NT2/D1 (cell line): ENCODE data around the gene PHTF2.

Experiments
- DNase-seq: peaks from one replicate; pipeline ENCODE4 v3.0.0-alpha.2; 2011; ENCODE audit warnings: low read depth, low spot score
- H3K27me3 ChIP-seq: 2 replicates; pipeline ENCODE4 v1.6.0; 2011; ENCODE audit warnings: mild to moderate bottlenecking; ENCODE audit not compliant: insufficient read length, insufficient read depth
- H3K36me3 ChIP-seq: 2 replicates; pipeline ENCODE4 v1.6.1; 2011; ENCODE audit warnings: mild to moderate bottlenecking, low read length, mixed read lengths; ENCODE audit not compliant: insufficient read depth, insufficient read length
- H3K4me1 ChIP-seq: 2 replicates; pipeline ENCODE4 v1.5.1; 2011; ENCODE audit not compliant: insufficient read depth, insufficient read length
- H3K4me3 ChIP-seq: 2 replicates; pipeline ENCODE4 v1.5.1; 2011; ENCODE audit warnings: low read depth; ENCODE audit not compliant: insufficient read length
- H3K9ac ChIP-seq: 2 replicates; pipeline ENCODE4 v1.6.0; 2011; ENCODE audit warnings: low read depth; ENCODE audit not compliant: insufficient read length
- H3K9me3 ChIP-seq: 2 replicates; pipeline ENCODE4 v1.5.1; 2011; ENCODE audit warnings: mild to moderate bottlenecking, low read length; ENCODE audit not compliant: insufficient read depth
- SUZ12 ChIP-seq: IDR thresholded peaks from 2 replicates; pipeline ENCODE4 v1.6.1; 2011; ENCODE audit not compliant: insufficient read length, insufficient read depth; ENCODE audit errors: extremely low read depth
- YY1 ChIP-seq: IDR thresholded peaks from 2 replicates; pipeline ENCODE4 v1.6.1; 2011; ENCODE audit not compliant: insufficient read length, insufficient read depth
- ZNF274 ChIP-seq: IDR thresholded peaks from 2 replicates; pipeline ENCODE4 v1.6.1; 2011; ENCODE audit warnings: mild to moderate bottlenecking, low read depth, low read length

The PHTF2 gene

DNA sequence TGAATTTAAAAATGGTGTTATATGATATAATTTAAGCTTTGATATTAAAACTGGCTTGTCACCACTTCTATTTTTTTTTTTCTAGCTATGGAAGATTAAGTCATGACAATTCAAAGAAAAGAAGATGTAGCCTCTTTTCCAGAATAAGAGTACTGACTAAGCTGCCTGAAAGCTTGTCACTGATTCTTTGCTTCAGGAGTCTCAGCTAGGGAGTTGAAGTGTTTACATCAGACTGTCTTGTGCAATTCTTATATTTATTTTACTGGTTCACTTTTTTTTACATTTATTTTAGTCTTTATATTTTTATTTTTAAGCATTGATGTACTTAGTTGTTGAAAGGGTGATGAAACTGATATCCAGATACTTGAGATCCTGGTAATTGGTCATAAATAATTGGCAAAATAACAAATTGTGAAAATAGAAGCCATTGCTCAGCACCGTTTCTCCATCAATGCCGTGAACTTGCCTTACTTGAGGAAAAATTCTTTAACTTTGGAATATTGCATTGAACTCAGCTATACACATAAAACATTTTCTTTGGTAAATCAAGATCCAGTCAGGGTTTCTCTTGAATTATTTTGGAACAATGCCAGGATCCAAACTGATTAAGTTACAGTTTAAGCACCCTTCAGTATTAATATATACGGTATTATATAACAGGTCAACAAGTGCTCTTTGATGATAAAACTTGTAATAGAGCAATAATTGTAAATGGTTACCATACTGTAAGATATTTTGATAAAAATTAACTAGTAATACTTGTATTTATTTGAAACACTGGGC is 156.4 kb downstream of the PHTF2 start:
- no peaks in the 10 kb centered on the region for H3K27me3 ChIP-seq
- no peak overlapping the region for H3K4me3 ChIP-seq
- no peak for DNase-seq
- no peaks in the 10 kb centered on the region for H3K4me1 ChIP-seq
- H3K9ac ChIP-seq = no peak overlapping the region
- no peaks in the 10 kb centered on the region for H3K9me3 ChIP-seq
- no peak for TF ChIP-seq YY1
- H3K36me3 ChIP-seq = no peaks in the 10 kb centered on the region

DNA sequence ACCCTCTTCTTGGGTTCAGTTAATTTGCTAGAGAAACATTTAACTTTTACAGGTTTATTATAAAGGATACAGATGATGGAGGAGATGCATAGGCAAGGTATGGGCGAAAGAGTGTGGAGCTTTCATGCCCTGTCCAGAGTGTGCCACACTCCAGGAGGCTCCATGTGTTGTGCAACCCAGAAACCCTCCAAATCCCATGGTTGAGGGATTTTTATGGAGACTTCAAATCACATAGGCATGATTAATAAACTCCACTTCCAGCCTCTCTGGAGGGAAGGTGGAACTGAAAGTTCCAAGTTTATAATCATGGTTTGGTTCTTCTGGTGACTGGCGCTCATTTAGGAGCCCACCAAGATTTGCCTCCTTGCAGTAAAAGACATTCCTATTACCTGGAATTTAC is 159.9 kb downstream of the PHTF2 start:
- Histone ChIP-seq H3K9ac (no peak overlapping the region), H3K27me3 (no peaks in the 10 kb centered on the region), H3K4me1 (no peaks in the 10 kb centered on the region), H3K9me3 (no peaks in the 10 kb centered on the region), H3K36me3 (no peaks in the 10 kb centered on the region), H3K4me3 (no peak overlapping the region)
- DNase-seq = no peak
- TF ChIP-seq SUZ12 = no peak
- no peak for TF ChIP-seq YY1
- TF ChIP-seq ZNF274 = no peak

DNA sequence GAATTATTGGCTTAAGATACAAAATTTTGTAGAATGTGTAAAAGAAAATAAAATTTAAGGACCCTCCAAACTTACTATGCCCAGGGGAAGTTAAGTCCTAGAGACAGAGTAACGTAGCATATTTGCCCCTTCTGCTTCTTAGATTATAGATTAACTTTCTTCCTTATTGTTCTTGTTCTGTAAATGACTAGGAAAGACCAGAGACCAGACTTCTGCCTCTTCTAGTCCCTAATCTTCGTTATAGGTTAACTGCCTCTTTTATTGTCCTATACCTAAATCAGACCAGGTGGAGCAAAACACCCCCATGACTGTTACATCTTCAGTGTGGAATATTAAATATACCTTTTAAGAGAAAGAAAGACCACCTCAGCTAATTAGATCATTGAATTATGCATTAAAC is 160.5 kb downstream of the PHTF2 start:
- Histone ChIP-seq H3K4me3 (no peak overlapping the region), H3K36me3 (no peaks in the 10 kb centered on the region), H3K9me3 (no peaks in the 10 kb centered on the region), H3K27me3 (no peaks in the 10 kb centered on the region), H3K4me1 (no peaks in the 10 kb centered on the region), H3K9ac (no peak overlapping the region)
- no peak for TF ChIP-seq YY1
- no peak for TF ChIP-seq ZNF274
- no peak for TF ChIP-seq SUZ12
- no peak for DNase-seq

DNA sequence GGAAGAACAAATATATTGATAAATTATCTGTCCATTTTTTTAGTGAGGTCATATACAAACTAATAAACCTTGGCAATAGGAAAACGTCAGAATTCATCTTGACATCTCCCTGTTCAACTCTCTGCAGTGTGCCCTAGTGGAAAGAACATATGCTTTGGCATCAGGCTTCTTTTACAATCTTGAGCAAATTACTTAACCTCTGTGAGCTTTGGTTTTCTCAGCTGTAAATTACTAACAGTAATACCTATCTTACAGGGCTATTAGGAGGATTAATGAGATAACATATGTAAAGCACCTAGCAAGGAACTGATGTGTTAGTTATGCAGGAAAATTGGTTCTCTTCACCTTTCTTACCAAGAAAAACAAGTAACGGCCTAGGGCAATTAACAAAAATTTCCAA is 161.8 kb downstream of the PHTF2 start:
- Histone ChIP-seq H3K36me3 (no peaks in the 10 kb centered on the region), H3K27me3 (no peaks in the 10 kb centered on the region), H3K4me1 (no peaks in the 10 kb centered on the region), H3K9me3 (no peaks in the 10 kb centered on the region), H3K9ac (no peak overlapping the region), H3K4me3 (no peak overlapping the region)
- DNase-seq = no peak
- TF ChIP-seq ZNF274 (no peak), SUZ12 (no peak), YY1 (no peak)

DNA sequence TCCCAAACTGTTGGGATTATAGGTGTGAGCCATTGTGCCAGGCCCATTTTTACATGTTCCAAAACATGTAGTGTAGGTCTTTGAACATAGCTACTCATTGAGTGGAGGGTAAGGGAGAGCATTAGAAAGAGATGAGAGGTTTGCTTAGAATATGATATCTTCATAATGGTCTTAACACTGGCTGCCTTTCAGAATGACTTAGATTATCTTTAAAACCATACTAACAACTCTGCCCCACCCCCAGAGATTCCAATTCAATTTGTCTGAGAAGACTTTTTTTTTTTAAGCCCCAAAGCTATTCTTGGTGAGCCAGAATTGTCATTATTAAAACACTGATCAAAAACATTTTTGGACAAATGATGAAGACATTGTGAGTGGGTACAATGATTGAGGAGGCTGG is 168.9 kb downstream of the PHTF2 start:
- H3K27me3 ChIP-seq = no peaks in the 10 kb centered on the region
- H3K9me3 ChIP-seq = no peaks in the 10 kb centered on the region
- no peak overlapping the region for H3K4me3 ChIP-seq
- H3K4me1 ChIP-seq = no peaks in the 10 kb centered on the region
- no peak overlapping the region for H3K9ac ChIP-seq
- H3K36me3 ChIP-seq = no peaks in the 10 kb centered on the region
- DNase-seq = no peak
- TF ChIP-seq SUZ12 (no peak), YY1 (no peak)

DNA sequence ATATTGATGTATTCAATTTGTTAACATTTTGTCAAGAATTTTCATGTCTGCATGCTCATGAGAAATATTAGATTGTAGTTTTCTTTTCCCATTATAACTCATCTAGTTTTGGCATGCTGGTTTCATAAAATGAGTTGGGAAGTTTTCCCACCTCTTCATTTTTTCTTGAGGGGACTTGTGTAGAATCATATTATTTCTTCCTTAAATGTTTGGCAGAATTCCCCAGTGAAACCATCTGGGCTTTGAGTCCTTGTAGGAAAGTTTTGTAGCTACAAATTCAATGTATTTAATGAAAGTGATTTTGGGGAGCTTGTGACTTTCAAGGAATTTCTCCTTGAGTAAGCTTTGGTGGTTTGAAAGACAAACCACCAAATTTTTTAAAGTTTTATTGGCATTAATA is 173.2 kb downstream of the PHTF2 start:
- Histone ChIP-seq H3K4me1 (no peaks in the 10 kb centered on the region), H3K9ac (no peak overlapping the region), H3K9me3 (no peaks in the 10 kb centered on the region), H3K36me3 (no peaks in the 10 kb centered on the region), H3K4me3 (no peak overlapping the region), H3K27me3 (no peaks in the 10 kb centered on the region)
- no peak for TF ChIP-seq SUZ12
- no peak for TF ChIP-seq ZNF274
- TF ChIP-seq YY1 = no peak
- DNase-seq = no peak

DNA sequence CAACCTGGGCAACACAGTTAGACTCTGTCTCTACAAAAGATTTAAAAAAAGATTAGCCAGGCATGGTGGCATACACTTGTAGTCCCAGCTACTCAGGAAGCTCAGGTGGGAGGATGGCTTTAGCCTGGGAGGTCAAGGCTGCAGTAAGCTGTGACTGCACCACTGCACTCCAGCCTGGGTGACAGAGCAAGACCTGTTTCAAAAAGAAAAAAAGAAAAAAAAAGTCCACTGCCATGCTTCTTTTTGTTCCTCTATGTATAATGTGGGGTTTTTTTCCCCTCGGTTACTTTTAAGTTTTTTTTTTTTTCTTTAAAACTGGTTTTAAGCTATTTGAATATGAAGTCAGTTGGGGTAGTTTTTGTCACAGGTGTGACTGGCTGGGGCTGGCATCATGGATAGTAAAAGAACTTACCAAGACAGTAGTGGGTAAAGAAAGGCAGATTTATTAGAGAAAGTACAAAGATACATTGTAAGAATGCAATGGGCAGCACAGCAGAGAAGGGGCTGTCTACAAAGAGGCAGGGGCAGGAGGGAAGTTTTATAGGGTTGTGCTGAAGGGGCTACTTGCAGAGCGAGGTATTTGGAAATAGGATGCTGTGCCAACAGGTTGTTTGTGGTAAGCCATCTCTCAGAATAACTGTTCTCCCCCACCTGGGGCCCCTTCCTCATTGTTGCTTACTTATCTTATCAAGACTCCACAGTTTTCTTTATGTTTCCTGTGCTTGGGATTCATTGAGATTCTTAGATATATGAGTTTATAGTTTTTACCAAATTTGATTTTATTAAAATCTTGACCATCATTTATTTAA is 177.3 kb downstream of the PHTF2 start:
- no peak for DNase-seq
- Histone ChIP-seq H3K9ac (no peak overlapping the region), H3K36me3 (no peaks in the 10 kb centered on the region), H3K27me3 (no peaks in the 10 kb centered on the region), H3K4me3 (no peak overlapping the region), H3K4me1 (no peaks in the 10 kb centered on the region), H3K9me3 (no peaks in the 10 kb centered on the region)
- TF ChIP-seq SUZ12 (no peak), ZNF274 (no peak)
